ENCODE measurements around the gene TIPARP. TPM values are rescaled to one million over a fixed set of nuclear protein-coding genes. Genes with fewer than 3 reads are reported as not detected.

The TIPARP gene
- total and polyA plus RNA-seq, 2 of the 13 experiments (the other 11 are each of a cell fraction or from before 2014, with no cell fraction given), result 7.3 to 19.7 TPM

DNA sequence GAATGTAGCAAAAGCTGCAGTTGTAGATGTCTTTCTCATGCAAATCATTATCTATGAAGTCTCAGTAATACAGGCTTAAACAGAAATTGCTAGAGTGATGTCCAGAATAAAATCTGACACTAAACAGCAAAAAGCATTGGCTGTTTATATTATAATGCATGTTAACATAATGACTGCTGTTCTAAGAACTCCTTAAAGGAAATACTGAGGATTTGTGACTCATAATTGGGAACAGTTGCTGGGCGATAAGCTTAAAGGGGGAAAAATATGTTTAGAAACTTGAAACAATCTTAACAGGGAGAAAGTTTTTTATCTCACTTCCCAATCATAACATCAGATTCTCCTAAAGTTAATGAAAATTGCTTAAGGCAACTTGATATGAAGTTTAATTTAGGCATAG, 17.5 kb downstream of the TIPARP start:
- CTCF ChIA-PET (ENCODE audit: low intra/inter-chr PET ratio, low total read pairs), result no interaction called here
- BruUV-seq (replicated peaks), result no TSS peak
- Histone ChIP-seq H3K9me3 (ENCODE audit: low read length) (no peaks in the 10 kb centered on the region), H3K36me3 (replicated peaks in 1 of 2; ENCODE audit: control insufficient read depth in 1 of 2, insufficient read depth in 2 of 2, low read length in 2 of 2) (peaks cover 4 to 23% of the 10 kb centered on the region in 2 experiments; a peak in 4 of 5 replicates), H3K79me2 (ENCODE audit: insufficient read depth, low read length) (peaks cover 47% of the 10 kb centered on the region), H3K4me1 (ENCODE audit: insufficient read depth, low read length) (peaks cover 24% of the 10 kb centered on the region), H3K4me3 (replicated peaks in 1 of 3; ENCODE audit: insufficient read depth in 1 of 3, low read depth in 2 of 3, low read length in 3 of 3) (no peak overlapping the region), H3K9ac (ENCODE audit: insufficient read depth, low read depth, low read length) (no peak overlapping the region), H2AFZ (ENCODE audit: low read length) (no peak overlapping the region), H3K27me3 (ENCODE audit: control insufficient read depth in 1 of 2, insufficient read depth in 2 of 2, low read length in 2 of 2) (no peaks in the 10 kb centered on the region), H3K27ac (ENCODE audit: extremely low read length, insufficient read depth, low read length) (no peak overlapping the region), H3K4me2 (ENCODE audit: low read depth, low read length) (no peak overlapping the region), H4K20me1 (ENCODE audit: insufficient read depth, low read length) (peaks cover 3% of the 10 kb centered on the region; the same call in 1 of the 2 replicates)
- no peak for FAIRE-seq
- intact Hi-C loops (cut with micrococcal nuclease; ENCODE audit: unreplicated experiment), result no loop called here
- WGBS (ENCODE audit: low lambda C conversion rate), result 100% methylated on average over 1 of the region's 1 CpG
- in situ Hi-C loops (cut with HindIII; ENCODE audit: extremely low pct_ligation_motif_present, low pct_unique_long_range_greater_than_20kb), result no loop called here
- POLR2A ChIA-PET, result no interaction called here
- no peak for ATAC-seq
- TF ChIP-seq, protein P1, sequence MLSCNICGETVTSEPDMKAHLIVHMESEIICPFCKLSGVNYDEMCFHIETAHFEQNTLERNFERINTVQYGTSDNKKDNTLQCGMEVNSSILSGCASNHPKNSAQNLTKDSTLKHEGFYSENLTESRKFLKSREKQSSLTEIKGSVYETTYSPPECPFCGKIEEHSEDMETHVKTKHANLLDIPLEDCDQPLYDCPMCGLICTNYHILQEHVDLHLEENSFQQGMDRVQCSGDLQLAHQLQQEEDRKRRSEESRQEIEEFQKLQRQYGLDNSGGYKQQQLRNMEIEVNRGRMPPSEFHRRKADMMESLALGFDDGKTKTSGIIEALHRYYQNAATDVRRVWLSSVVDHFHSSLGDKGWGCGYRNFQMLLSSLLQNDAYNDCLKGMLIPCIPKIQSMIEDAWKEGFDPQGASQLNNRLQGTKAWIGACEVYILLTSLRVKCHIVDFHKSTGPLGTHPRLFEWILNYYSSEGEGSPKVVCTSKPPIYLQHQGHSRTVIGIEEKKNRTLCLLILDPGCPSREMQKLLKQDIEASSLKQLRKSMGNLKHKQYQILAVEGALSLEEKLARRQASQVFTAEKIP (CRISPR knock-in tag; IDR thresholded peaks at IDR 0.05; ENCODE audit: borderline replicate concordance), result no peak
- TF ChIP-seq MATR3 (CRISPR knock-in tag; IDR thresholded peaks at IDR 0.05) (no peak), MBD4 (IDR thresholded peaks at IDR 0.05; ENCODE audit: borderline replicate concordance, low read length) (no peak), FOXP1 (IDR thresholded peaks at IDR 0.05) (no peak), FOXP1 (CRISPR knock-in tag; IDR thresholded peaks at IDR 0.05) (no peak), UBTF (CRISPR knock-in tag; IDR thresholded peaks at IDR 0.05) (no peak)
- no peak for DNase-seq (ENCODE audit: low spot score)
